Keratinocyte (primary cell): ENCODE measurements around the gene RHCG. TPM values are rescaled to one million over a fixed set of nuclear protein-coding genes. Genes with fewer than 3 reads are reported as not detected.

ENCODE experiments used
- DNase-seq: peaks from one replicate; pipeline ENCODE4 v3.0.0-alpha.2; 2011; ENCODE audit warnings: low read depth, missing footprints, low spot score
- FAIRE-seq: peaks from 2 replicates; lab custom pipeline; 2011; peaks lifted over from hg19 to GRCh38; lab: Jason Lieb, UNC
- H2AFZ ChIP-seq: 2 replicates; pipeline ENCODE4 v1.6.0; 2012; ENCODE audit warnings: low read length, control low read depth, inconsistent platforms; ENCODE audit not compliant: control insufficient read depth
- H3K27ac ChIP-seq: 2 replicates; pipeline ENCODE4 v1.5.1; 2011; ENCODE audit warnings: low read length; ENCODE audit not compliant: control insufficient read depth, insufficient read depth
- H3K27me3 ChIP-seq: 3 replicates; pipeline ENCODE4 v1.6.0; 2011; ENCODE audit warnings: low read length; ENCODE audit not compliant: control insufficient read depth, insufficient read depth; ENCODE audit errors: extremely low read depth
- H3K36me3 ChIP-seq, 2 experiments: 2 replicates in 1 of 2; 3 replicates in 1 of 2; pipeline ENCODE4 v1.5.1; 2011; ENCODE audit warnings: low read length in 2 of 2, mild to moderate bottlenecking in 1 of 2; ENCODE audit not compliant: control insufficient read depth in 2 of 2, insufficient read depth in 2 of 2; ENCODE audit errors: extremely low read depth in 1 of 2
- H3K4me1 ChIP-seq: 3 replicates; pipeline ENCODE4 v1.5.1; 2011; ENCODE audit warnings: low read length; ENCODE audit not compliant: control insufficient read depth, insufficient read depth; ENCODE audit errors: extremely low read depth
- H3K4me2 ChIP-seq: 3 replicates; pipeline ENCODE4 v1.6.0; 2011; ENCODE audit warnings: low read depth, low read length; ENCODE audit not compliant: control insufficient read depth, insufficient read depth; ENCODE audit errors: extremely low read depth
- H3K4me3 ChIP-seq, 3 experiments: fragments of 200-600 bp in 1 of 3; sonication (generic) in 1 of 3; 2 replicates in 2 of 3; 3 replicates in 1 of 3; pipeline ENCODE4 v1.5.1; 2011 to 2016; ENCODE audit warnings: low read length in 3 of 3, mild to moderate bottlenecking in 3 of 3, control low read depth in 2 of 3, inconsistent platforms in 1 of 3, low read depth in 1 of 3, mixed read lengths in 1 of 3, mixed run types in 1 of 3, moderate library complexity in 1 of 3; ENCODE audit not compliant: control insufficient read depth in 2 of 3, insufficient read depth in 2 of 3; ENCODE audit errors: extremely low read depth in 1 of 3
- H3K79me2 ChIP-seq: 2 replicates; pipeline ENCODE4 v1.6.0; 2012; ENCODE audit warnings: low read length; ENCODE audit not compliant: control insufficient read depth, insufficient read depth
- H3K9ac ChIP-seq: 3 replicates; pipeline ENCODE4 v1.6.0; 2011; ENCODE audit warnings: low read length; ENCODE audit not compliant: control insufficient read depth, insufficient read depth; ENCODE audit errors: extremely low read depth
- H3K9me1 ChIP-seq: 3 replicates; pipeline ENCODE4 v1.6.0; 2011; ENCODE audit warnings: low read length; ENCODE audit not compliant: control insufficient read depth, insufficient read depth; ENCODE audit errors: extremely low read depth
- H3K9me3 ChIP-seq: 2 replicates; pipeline ENCODE4 v1.5.1; 2012; ENCODE audit warnings: low read depth, low read length; ENCODE audit not compliant: control insufficient read depth
- H4K20me1 ChIP-seq: 3 replicates; pipeline ENCODE4 v1.6.0; 2011; ENCODE audit warnings: low read length; ENCODE audit not compliant: control insufficient read depth, insufficient read depth; ENCODE audit errors: extremely low read depth
- EZH2 ChIP-seq: IDR thresholded peaks from one replicate; pipeline ENCODE4 v1.6.1; 2012; ENCODE audit warnings: inconsistent platforms, mild to moderate bottlenecking, low read length, moderate library complexity
- dilution Hi-C: fragments of 300-500 bp; cut with MboI; formaldehyde crosslinking; loops from one replicate; pipeline ENCODE4 v1.7.0; 2020; ENCODE audit warnings: low sequenced_read_pairs; ENCODE audit not compliant: extremely low pct_ligation_motif_present
- polyA plus RNA-seq, 5 experiments: library from polyadenylated mRNA; depleted of rRNA in 3 of 5; stranded (reverse) in 3 of 5; stranded (forward) in 1 of 5; unstranded in 1 of 5; fragments of >200 nt; gene quantifications; 1 replicate in 1 of 5; 2 replicates in 3 of 5; 3 replicates in 1 of 5; pipeline versions ENCODE4 v1.2.1 to v1.2.3, GENCODE V29; 2011 to 2012; ENCODE audit warnings: missing spikeins in 2 of 5, low read depth in 1 of 5, low replicate concordance in 1 of 5
- TF ChIP-seq, protein P1 (sequence below), 3 experiments: IDR thresholded peaks in 1 of 3; conservative IDR thresholded peaks in 1 of 3; optimal IDR thresholded peaks in 1 of 3; 2 replicates in 2 of 3; 3 replicates in 1 of 3; pipeline versions ENCODE3 to v1.5.1; 2011; ENCODE audit warnings: low read length in 3 of 3, mild to moderate bottlenecking in 3 of 3, moderate library complexity in 2 of 3, control low read depth in 1 of 3, inconsistent platforms in 1 of 3; ENCODE audit not compliant: insufficient read depth in 2 of 3; ENCODE audit errors: extremely low read depth in 1 of 3

Gene RHCG
- polyA plus RNA-seq, 1 donor (not counting 4 experiments of a cell fraction or from before 2014, with no cell fraction given): 6.9 TPM

DNA sequence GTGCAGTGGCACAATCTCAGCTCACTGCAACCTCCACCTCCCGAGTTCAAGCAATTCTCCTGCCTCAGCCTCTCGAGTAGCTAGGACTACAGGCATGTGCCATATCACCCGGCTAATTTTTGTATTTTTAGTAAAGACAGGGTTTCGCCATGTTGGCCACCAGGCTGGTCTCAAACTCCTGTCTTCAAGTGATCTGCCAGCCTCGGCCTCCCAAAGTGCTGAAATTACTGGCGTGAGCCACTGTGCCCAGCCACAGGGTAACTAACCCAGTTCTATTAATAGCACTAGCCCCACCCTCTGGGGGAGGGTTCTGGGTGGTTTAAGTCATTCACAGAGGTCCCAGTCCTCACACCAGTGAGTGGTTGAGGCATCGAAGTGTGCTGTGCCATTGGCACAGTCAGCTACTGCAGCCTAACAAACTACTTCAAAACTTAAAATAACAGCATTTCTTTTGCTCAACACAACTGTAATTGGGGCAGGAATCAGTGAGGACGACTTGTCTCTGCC lies 44.0 kb downstream of the RHCG start:
- Histone ChIP-seq H3K9me1 (no peaks in the 10 kb centered on the region), H2AFZ (no peak overlapping the region), H3K9me3 (no peaks in the 10 kb centered on the region), H3K27ac (no peak overlapping the region), H3K4me2 (no peak overlapping the region), H3K9ac (no peak overlapping the region), H3K36me3 (no peaks in the 10 kb centered on the region), H3K4me3 (no peak overlapping the region), H3K4me1 (no peaks in the 10 kb centered on the region), H3K27me3 (peaks cover 53% of the 10 kb centered on the region), H4K20me1 (no peaks in the 10 kb centered on the region), H3K79me2 (no peaks in the 10 kb centered on the region)
- TF ChIP-seq EZH2: no peak
- TF ChIP-seq, protein P1, sequence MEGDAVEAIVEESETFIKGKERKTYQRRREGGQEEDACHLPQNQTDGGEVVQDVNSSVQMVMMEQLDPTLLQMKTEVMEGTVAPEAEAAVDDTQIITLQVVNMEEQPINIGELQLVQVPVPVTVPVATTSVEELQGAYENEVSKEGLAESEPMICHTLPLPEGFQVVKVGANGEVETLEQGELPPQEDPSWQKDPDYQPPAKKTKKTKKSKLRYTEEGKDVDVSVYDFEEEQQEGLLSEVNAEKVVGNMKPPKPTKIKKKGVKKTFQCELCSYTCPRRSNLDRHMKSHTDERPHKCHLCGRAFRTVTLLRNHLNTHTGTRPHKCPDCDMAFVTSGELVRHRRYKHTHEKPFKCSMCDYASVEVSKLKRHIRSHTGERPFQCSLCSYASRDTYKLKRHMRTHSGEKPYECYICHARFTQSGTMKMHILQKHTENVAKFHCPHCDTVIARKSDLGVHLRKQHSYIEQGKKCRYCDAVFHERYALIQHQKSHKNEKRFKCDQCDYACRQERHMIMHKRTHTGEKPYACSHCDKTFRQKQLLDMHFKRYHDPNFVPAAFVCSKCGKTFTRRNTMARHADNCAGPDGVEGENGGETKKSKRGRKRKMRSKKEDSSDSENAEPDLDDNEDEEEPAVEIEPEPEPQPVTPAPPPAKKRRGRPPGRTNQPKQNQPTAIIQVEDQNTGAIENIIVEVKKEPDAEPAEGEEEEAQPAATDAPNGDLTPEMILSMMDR (optimal IDR thresholded peaks at IDR 0.05 in 1 of 3, IDR thresholded peaks at IDR 0.05 in 1 of 3, conservative IDR thresholded peaks at IDR 0.05 in 1 of 3; ENCODE audit: extremely low read depth in 1 of 3, insufficient read depth in 2 of 3, low read length in 3 of 3): no peak
- dilution Hi-C loops: no loop called here
- FAIRE-seq (no peak), DNase-seq (no peak)

DNA sequence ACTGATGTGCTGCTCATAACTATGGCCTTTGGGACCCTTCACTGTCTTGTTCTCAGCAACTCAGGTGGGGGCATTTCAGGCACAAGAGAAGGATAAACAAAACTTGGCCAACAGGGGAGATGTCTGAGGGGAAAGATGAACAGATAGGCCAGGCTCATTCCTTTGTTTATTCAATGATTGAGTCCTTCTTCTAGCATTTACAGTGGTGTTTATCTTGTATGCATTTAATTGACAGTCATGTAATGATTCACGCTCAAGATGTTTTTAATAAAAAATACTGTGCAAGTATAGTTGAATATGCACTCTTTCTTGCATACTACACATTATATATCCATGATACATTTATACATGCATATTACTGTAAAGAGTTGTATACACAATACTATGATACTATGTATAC lies 44.5 kb downstream of the RHCG start:
- DNase-seq (no peak), FAIRE-seq (no peak)
- Histone ChIP-seq H3K4me1 (no peaks in the 10 kb centered on the region), H3K9ac (no peak overlapping the region), H3K36me3 (no peaks in the 10 kb centered on the region), H3K4me2 (no peak overlapping the region), H3K27ac (no peak overlapping the region), H3K4me3 (no peak overlapping the region), H3K27me3 (peaks cover 53% of the 10 kb centered on the region), H3K9me3 (no peaks in the 10 kb centered on the region), H2AFZ (no peak overlapping the region), H4K20me1 (no peaks in the 10 kb centered on the region), H3K9me1 (no peaks in the 10 kb centered on the region), H3K79me2 (no peaks in the 10 kb centered on the region)
- dilution Hi-C loops: no loop called here
- TF ChIP-seq, protein P1 (optimal IDR thresholded peaks at IDR 0.05 in 1 of 3, IDR thresholded peaks at IDR 0.05 in 1 of 3, conservative IDR thresholded peaks at IDR 0.05 in 1 of 3; ENCODE audit: extremely low read depth in 1 of 3, insufficient read depth in 2 of 3, low read length in 3 of 3): no peak
- no peak for TF ChIP-seq EZH2
